NB4 (cell line): ENCODE measurements around the gene TNP2.
A peak's percentile ranks its signal among the peaks of the same experiment; 100 is the strongest.
"Not testable (repeated sequence)": the region's sequence is repeated elsewhere in the genome, so short reads cannot be mapped to it uniquely, and the experiment has no call there.

Experiments
- DNase-seq: peaks from one replicate; pipeline ENCODE4 v3.0.0; 2010; ENCODE audit warnings: low read depth
- H3K4me3 ChIP-seq: one replicate; pipeline ENCODE4 v1.5.1; 2011; ENCODE audit warnings: mild to moderate bottlenecking, low read depth, low read length, moderate library complexity
- MYC ChIP-seq: IDR thresholded peaks from 2 replicates; pipeline ENCODE4 v1.6.1; 2011; ENCODE audit warnings: low read depth, low read length
- POLR2A ChIP-seq: IDR thresholded peaks from 2 replicates; pipeline ENCODE4 v1.6.1; 2011; ENCODE audit warnings: mild to moderate bottlenecking; ENCODE audit not compliant: insufficient read length; ENCODE audit errors: extremely low read depth
- TF ChIP-seq, protein P1 (sequence below): IDR thresholded peaks from 2 replicates; pipeline ENCODE4 v1.6.1; 2011; ENCODE audit warnings: low read depth, low read length
- TF ChIP-seq, protein P2 (sequence below): IDR thresholded peaks from one replicate; pipeline ENCODE4 v1.5.1; 2012; ENCODE audit warnings: low read depth, low read length

The TNP2 gene

DNA sequence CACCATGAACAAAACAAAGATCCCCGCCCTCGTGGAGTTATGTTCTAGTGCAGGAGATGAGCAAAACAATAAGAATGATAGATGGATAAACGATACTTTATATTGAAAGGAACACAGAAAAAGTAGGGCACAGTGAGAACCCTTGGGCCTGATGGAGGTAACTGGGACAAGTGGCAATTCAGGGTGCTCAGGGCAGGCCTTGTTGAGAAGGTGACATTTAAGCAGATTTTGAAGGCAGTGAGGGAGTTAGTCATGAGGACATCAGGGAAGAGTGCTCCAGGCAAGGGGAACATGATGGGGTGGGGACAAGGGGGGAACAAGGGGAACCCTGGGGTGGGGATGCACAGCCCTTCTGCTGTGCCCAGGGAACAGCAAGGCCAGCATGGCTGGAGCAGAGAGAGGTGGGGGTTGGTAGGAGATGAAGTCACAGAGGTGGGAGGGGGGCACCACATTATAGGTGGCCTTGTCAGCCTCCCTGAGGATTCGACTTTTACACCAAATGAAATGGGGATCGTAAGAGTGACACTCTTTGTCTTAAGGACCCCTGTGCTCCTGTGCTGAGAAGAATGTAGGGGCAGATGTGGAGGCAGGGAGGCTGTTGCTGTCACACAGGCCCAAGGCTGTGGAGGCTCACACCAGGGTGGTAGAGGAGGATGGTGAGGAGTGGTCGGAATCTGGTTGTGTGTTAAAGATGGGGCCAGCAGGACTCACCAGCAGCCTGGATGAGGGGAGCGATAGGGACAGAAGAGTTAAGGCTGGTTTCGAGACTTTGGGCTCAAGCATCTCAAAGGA lies 21.2 kb upstream of the TNP2 start:
- H3K4me3 ChIP-seq = no peak overlapping the region
- TF ChIP-seq, protein P1, sequence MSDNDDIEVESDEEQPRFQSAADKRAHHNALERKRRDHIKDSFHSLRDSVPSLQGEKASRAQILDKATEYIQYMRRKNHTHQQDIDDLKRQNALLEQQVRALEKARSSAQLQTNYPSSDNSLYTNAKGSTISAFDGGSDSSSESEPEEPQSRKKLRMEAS = no peak
- TF ChIP-seq MYC (no peak), POLR2A (no peak)
- TF ChIP-seq, protein P2, sequence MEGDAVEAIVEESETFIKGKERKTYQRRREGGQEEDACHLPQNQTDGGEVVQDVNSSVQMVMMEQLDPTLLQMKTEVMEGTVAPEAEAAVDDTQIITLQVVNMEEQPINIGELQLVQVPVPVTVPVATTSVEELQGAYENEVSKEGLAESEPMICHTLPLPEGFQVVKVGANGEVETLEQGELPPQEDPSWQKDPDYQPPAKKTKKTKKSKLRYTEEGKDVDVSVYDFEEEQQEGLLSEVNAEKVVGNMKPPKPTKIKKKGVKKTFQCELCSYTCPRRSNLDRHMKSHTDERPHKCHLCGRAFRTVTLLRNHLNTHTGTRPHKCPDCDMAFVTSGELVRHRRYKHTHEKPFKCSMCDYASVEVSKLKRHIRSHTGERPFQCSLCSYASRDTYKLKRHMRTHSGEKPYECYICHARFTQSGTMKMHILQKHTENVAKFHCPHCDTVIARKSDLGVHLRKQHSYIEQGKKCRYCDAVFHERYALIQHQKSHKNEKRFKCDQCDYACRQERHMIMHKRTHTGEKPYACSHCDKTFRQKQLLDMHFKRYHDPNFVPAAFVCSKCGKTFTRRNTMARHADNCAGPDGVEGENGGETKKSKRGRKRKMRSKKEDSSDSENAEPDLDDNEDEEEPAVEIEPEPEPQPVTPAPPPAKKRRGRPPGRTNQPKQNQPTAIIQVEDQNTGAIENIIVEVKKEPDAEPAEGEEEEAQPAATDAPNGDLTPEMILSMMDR = no peak
- no peak for DNase-seq

DNA sequence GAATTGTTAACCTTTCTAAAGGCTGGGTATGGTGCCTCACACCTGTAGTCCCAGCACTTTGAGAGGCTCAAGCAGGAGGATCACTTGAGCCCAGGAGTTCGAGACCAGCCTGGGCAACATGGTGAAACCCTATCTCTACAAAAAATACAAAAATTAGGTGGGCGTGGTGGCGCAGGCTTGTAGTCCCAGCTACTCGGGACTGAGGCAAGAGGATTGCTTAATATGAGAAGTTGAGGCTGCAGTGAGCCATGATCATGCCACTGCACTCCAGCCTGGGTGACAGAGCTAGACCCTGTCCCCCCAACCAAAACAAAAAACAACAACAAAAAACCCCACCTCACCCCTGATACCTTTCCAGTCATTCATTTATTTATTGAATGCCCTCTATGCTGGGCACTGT lies 20.6 kb upstream of the TNP2 start:
- H3K4me3 ChIP-seq, DNase-seq: not testable (repeated sequence)

DNA sequence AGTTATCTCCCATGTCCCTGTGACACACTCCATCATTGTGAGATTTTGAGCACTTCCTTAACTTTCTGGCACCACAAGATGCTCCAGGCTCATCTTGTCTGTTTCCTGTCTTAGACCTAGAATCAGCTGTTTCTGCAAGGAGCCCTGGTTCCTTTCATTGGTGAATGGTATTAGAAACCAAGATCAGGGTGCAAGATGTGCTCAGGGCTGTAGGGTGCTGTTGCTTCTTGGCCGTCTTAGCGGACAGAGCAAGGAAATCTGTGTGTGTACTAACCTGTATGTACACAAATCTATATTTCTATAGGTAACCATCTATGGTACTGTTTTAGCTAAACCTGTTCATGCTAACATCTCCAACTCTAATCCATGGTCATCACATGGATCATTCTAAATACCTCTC lies 20.1 kb upstream of the TNP2 start:
- H3K4me3 ChIP-seq = no peak overlapping the region
- TF ChIP-seq, protein P2 = no peak
- TF ChIP-seq, protein P1 = no peak
- TF ChIP-seq MYC (no peak), POLR2A (no peak)
- no peak for DNase-seq

DNA sequence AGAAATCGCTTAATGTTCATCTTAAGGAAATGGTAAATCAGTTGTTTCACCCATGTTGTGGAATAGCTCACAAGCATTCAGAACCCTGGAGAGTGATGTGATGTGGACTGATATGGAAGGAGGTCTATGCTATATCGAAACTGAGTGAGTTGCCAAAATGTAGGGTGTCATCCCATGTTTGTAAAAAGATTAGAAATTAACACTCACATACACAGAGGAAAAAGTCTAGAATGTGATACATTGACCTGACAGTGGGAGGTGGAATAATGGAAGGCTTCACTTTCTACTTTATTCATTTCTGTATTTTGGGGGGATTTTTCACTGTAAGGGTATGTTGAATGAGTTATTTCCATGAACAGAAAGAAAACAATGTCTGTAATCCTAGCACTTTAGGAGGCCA lies 16.7 kb upstream of the TNP2 start:
- no peak for DNase-seq
- H3K4me3 ChIP-seq = no peak overlapping the region
- TF ChIP-seq POLR2A = no peak

DNA sequence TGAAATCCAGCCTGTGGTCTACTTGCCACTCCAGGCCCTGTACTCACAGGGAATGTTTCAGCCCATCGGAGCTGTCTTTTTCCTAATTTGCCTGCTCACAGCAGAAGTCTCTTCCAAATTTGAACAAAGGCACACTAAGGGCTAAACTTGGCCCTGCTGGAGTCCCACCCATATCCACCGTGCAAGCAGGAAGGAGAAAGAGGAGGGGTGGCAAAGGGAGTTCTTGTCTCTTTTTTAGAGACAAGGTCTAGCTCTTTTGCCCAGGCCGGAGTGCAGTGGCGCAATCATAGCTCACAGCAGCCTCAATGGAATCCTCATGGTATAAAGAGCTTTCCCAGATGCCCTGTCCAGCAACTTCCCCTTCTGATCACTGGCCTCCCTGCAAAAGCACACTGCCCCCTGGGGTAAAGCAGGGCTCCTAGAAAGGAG lies 14.7 kb upstream of the TNP2 start:
- no peak overlapping the region for H3K4me3 ChIP-seq
- DNase-seq = peak; percentile 55
- TF ChIP-seq POLR2A = no peak

DNA sequence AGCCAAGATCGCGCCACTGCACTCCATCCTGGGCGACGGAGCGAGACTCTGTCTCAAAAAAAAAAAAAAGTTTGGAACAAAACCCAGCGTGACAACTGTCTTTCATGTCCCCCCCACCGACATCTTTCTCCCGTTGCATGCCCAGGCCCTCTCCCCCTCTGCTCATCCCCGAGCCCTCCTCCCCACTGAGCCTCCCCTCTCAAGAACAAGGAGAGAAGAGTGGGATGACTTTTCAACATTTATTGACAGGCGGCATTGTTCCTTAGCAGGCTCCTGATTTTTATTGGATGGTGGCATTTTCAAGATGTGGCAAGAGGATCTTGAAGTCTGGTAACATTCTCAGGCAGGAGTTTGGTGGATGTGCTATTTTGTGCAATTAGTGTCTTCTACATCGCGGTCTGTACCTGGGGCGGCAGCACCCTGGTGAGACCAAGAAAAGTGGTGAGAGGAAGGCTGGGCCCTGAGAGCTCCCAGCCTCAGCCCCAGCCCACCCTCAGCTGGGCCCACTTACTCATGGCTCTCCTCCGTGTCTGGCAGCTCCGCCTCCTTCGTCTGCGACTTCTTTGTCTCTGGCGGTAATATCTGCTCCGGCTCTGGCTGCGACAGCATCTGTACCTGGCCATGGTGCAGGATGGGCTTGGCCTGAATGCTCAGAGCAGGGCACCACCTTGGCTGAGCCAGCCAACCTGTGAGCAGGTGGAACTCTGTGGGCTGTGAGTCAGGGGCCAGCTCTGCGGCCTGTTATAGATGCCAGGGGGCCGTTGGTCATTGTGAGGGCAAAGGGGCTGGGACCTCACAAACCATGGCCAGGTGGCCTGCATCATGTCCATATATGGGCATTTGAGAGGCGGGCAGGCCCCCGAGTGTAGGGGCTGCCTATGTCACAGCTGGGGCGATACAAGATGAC lies 11.7 kb upstream of the TNP2 start, which contains the start of gene PRM1:
PRM1 (minus strand) TSS at position 715 of the 907 bp plus-strand sequence; CDS start at position 623, 92 bp downstream.
- TF ChIP-seq, protein P1 = no peak
- TF ChIP-seq MYC = no peak
- TF ChIP-seq, protein P2 = no peak
- no peak for TF ChIP-seq POLR2A
- H3K4me3 ChIP-seq = no peak within 1 kb of the TSS
- DNase-seq = no peak

DNA sequence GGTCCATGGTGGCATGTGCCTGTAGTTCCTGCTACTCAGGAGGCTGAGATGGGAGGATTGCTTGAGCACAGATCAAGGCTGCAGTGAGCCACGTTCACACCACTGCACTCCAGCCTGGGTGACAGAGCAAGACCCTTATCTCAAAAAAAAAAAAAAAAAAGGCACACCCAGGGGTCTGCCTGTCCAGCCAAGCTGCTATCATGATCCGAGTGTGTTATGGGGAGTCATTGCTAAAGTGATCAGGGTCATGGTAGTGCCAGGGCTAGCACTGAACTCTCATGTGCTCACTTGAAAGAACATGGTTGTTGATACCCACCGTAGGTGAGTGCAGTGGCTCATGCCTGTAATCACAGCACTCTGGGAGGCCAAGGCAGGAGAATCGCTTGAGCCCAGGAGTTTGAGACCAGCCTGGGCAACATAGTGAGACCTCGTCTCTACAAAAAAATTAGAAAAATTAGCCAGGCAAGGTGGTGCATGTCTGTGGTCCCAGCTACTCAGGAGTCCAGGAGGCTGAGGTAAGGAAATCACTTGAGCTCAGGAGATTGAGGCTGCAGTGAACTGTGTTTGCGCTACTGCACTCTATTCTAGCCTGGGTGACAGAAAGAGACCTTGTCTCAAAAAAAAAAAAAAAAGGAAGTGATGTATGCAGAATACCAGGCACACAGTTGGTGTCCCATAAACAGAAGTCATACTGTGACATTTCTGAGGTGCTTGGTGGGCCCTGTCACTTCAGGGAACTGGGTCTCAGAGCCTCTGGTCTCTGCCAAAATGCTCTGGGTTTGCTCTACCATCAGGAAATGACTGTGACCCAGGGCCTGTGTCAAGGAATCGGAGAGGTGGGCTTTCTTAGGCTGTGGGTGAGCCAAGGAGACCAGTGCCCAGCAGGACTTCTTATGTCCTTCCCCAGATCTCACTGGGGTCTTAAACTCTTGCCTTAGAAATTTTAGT lies 9.8 kb upstream of the TNP2 start:
- H3K4me3 ChIP-seq = no peak overlapping the region

More for the DNA sequence above, 9.8 kb upstream of the TNP2 start:
- DNase-seq = peak; percentile 47
- TF ChIP-seq MYC (no peak), POLR2A (no peak)
- TF ChIP-seq, protein P2 = no peak
- TF ChIP-seq, protein P1 = no peak
